ENCODE results near the gene SLC35F3. TPM values are rescaled to one million over a fixed set of nuclear protein-coding genes. Genes with fewer than 3 reads are reported as not detected.

SLC35F3 gene
- total RNA-seq, 1 donor from 2014 or later = 0.25 TPM

GRCh38 chr1:234262007-234262753 lies 357.7 kb downstream of the SLC35F3 start:
- no peak for TF ChIP-seq CTCF (IDR thresholded peaks at IDR 0.05; ENCODE audit: unreplicated experiment)
- Mint-ChIP-seq H3K27ac (no peak overlapping the region), H3K4me1 (no peaks in the 10 kb centered on the region), H3K9me3 (peaks cover 10% of the 10 kb centered on the region), H3K27me3 (ENCODE audit: low read depth) (peaks cover 47% of the 10 kb centered on the region), H3K36me3 (no peaks in the 10 kb centered on the region), H3K4me3 (no peak overlapping the region)
- DNase-seq (ENCODE audit: low spot score in 2 of 2, unreplicated experiment in 2 of 2) = no peak

DNA sequence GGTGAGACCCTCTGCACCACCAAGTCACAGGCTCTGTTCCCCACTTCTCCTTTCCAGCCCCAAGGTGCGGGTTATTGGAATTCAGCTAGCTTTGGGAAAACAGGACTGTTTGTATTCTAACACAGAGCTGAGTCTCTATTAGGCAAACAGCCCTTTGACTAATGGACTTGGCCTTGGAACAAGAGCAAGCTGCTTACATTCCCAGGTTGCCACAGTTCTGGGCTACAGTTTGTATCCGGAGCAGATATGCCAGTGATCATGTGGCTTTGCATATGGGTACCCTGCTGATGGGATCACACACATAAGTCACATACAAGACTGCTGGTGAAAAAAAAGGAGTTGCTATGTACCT lies 358.3 kb downstream of the SLC35F3 start:
- TF ChIP-seq CTCF (IDR thresholded peaks at IDR 0.05; ENCODE audit: unreplicated experiment) = no peak
- no peaks in the 10 kb centered on the region for H3K36me3 Mint-ChIP-seq
- H3K27me3 Mint-ChIP-seq (ENCODE audit: low read depth) = peaks cover 45% of the 10 kb centered on the region
- no peak overlapping the region for H3K27ac Mint-ChIP-seq
- peaks cover 5% of the 10 kb centered on the region for H3K9me3 Mint-ChIP-seq
- DNase-seq (ENCODE audit: low spot score in 2 of 2, unreplicated experiment in 2 of 2) = no peak
- no peaks in the 10 kb centered on the region for H3K4me1 Mint-ChIP-seq
- no peak overlapping the region for H3K4me3 Mint-ChIP-seq

GRCh38 chr1:234264832-234265231 lies 360.4 kb downstream of the SLC35F3 start:
- no peaks in the 10 kb centered on the region for H3K4me1 Mint-ChIP-seq
- DNase-seq (ENCODE audit: low spot score in 2 of 2, unreplicated experiment in 2 of 2) = no peak
- no peak overlapping the region for H3K27ac Mint-ChIP-seq
- peaks cover 39% of the 10 kb centered on the region for H3K27me3 Mint-ChIP-seq (ENCODE audit: low read depth)
- no peak overlapping the region for H3K4me3 Mint-ChIP-seq
- H3K36me3 Mint-ChIP-seq = no peaks in the 10 kb centered on the region
- no peak for TF ChIP-seq CTCF (IDR thresholded peaks at IDR 0.05; ENCODE audit: unreplicated experiment)
- H3K9me3 Mint-ChIP-seq = peaks cover 2% of the 10 kb centered on the region

DNA sequence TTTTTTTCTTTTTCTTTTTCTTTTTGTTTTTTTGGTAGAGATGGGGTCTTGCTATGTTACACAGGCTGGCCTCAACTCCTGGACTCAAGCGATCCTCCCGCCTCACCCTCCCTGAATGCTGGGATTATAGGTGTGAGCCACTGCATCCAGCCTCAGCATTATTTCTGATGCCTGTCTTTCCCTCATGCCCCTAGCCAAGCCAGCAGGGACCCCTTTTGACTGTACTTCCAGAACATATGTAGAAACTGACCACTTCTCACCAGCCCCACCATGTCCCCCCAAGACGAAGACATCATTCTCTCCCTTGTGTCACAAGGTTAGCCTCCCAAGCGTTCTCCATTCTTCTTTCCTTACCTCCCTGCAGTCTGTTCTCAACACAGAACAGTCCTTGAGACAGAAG lies 360.8 kb downstream of the SLC35F3 start:
- Mint-ChIP-seq H3K27ac (no peak overlapping the region), H3K4me1 (no peaks in the 10 kb centered on the region)

DNA sequence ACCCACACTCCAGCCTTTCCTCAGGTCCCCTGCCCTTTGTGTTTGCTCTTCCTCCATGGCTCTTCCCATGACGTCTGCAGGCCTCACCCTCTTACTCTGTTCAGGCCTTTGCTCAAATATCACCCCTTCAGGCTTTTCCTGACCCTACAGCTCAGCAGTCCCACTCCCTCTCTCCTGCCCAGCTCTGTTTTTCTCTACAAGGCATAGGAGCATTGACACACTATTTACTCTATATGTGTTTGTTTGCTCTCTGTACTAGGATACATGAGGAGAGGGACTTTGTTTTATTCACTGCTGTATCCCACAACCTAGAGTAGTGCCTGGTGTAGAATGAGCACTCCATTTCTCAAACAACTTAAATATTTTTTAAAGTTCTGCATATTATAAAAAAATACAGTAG lies 361.4 kb downstream of the SLC35F3 start:
- Mint-ChIP-seq H3K27ac (no peak overlapping the region), H3K36me3 (no peaks in the 10 kb centered on the region), H3K4me1 (no peaks in the 10 kb centered on the region), H3K27me3 (ENCODE audit: low read depth) (peaks cover 33% of the 10 kb centered on the region), H3K9me3 (peaks cover 5% of the 10 kb centered on the region), H3K4me3 (no peak overlapping the region)
- DNase-seq (ENCODE audit: low spot score in 2 of 2, unreplicated experiment in 2 of 2) = no peak
- TF ChIP-seq CTCF (IDR thresholded peaks at IDR 0.05; ENCODE audit: unreplicated experiment) = no peak

More for the DNA sequence above, 360.8 kb downstream of the SLC35F3 start:
- H3K4me3 Mint-ChIP-seq = no peak overlapping the region
- no peak for TF ChIP-seq CTCF (IDR thresholded peaks at IDR 0.05; ENCODE audit: unreplicated experiment)
- H3K9me3 Mint-ChIP-seq = peaks cover 5% of the 10 kb centered on the region
- H3K36me3 Mint-ChIP-seq = no peaks in the 10 kb centered on the region
- H3K27me3 Mint-ChIP-seq (ENCODE audit: low read depth) = peaks cover 36% of the 10 kb centered on the region
- no peak for DNase-seq (ENCODE audit: low spot score in 2 of 2, unreplicated experiment in 2 of 2)
